Measurements from ENCODE around the gene FAM47E.

GRCh38 chr4:76256032-76256431 lies 4.5 kb downstream of the FAM47E start:
- no peak for TF ChIP-seq POLR2A (IDR thresholded peaks at IDR 0.05)
- TF ChIP-seq, protein P1, sequence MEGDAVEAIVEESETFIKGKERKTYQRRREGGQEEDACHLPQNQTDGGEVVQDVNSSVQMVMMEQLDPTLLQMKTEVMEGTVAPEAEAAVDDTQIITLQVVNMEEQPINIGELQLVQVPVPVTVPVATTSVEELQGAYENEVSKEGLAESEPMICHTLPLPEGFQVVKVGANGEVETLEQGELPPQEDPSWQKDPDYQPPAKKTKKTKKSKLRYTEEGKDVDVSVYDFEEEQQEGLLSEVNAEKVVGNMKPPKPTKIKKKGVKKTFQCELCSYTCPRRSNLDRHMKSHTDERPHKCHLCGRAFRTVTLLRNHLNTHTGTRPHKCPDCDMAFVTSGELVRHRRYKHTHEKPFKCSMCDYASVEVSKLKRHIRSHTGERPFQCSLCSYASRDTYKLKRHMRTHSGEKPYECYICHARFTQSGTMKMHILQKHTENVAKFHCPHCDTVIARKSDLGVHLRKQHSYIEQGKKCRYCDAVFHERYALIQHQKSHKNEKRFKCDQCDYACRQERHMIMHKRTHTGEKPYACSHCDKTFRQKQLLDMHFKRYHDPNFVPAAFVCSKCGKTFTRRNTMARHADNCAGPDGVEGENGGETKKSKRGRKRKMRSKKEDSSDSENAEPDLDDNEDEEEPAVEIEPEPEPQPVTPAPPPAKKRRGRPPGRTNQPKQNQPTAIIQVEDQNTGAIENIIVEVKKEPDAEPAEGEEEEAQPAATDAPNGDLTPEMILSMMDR (IDR thresholded peaks at IDR 0.05): no peak

Measured in suprapubic skin (tissue), 3 donors.